H1 (cell line): Measurements from ENCODE around the gene NSUN2. TPM values are rescaled to one million over a fixed set of nuclear protein-coding genes. Genes with fewer than 3 reads are reported as not detected.

ENCODE experiments used
- CTCF ChIA-PET: fragments of 300-600 bp; sonication (Branson Sonifier 250); formaldehyde crosslinking; loops from one replicate; lab custom pipeline; 2021; ENCODE audit not compliant: partially characterized antibody; lab: Charles Lee
- POLR2A ChIA-PET: fragments of 300-600 bp; sonication (Branson Sonifier 250); formaldehyde crosslinking; loops from one replicate; lab custom pipeline; 2021; ENCODE audit warnings: inconsistent platforms; ENCODE audit not compliant: partially characterized antibody; lab: Charles Lee
- DNase-seq, 2 experiments: peaks; one replicate each; pipeline versions ENCODE4 v3.0.0 to v3.0.0-alpha.2; 2010 to 2022; ENCODE audit warnings: low spot score in 2 of 2, low read depth in 1 of 2, mixed read lengths in 1 of 2
- FAIRE-seq: peaks from 2 replicates; lab custom pipeline; 2011; peaks lifted over from hg19 to GRCh38; lab: Jason Lieb, UNC
- H2AFZ ChIP-seq: 2 replicates; pipeline ENCODE4 v1.8.1; 2012; ENCODE audit warnings: low read length, inconsistent platforms
- H2AK5ac ChIP-seq: 2 replicates; pipeline ENCODE4 v1.6.1; 2013; ENCODE audit warnings: low read depth, low read length
- H2BK120ac ChIP-seq: replicated peaks from 2 replicates; pipeline ENCODE3; 2013; ENCODE audit warnings: low read depth, low read length, inconsistent platforms
- H2BK12ac ChIP-seq: 2 replicates; pipeline ENCODE4 v1.6.1; 2013; ENCODE audit warnings: low read depth, low read length
- H2BK15ac ChIP-seq: 2 replicates; pipeline ENCODE4 v1.6.1; 2013; ENCODE audit warnings: low read length
- H2BK20ac ChIP-seq: 2 replicates; pipeline ENCODE4 v1.6.1; 2013; ENCODE audit warnings: low read length
- H2BK5ac ChIP-seq: 2 replicates; pipeline ENCODE4 v1.6.1; 2013; ENCODE audit warnings: low read depth, low read length
- H3K14ac ChIP-seq: 2 replicates; pipeline ENCODE4 v1.6.1; 2013; ENCODE audit warnings: inconsistent platforms; ENCODE audit not compliant: insufficient read length
- H3K18ac ChIP-seq: 2 replicates; pipeline ENCODE4 v1.6.1; 2013; ENCODE audit warnings: low read length; ENCODE audit errors: extremely low read depth
- H3K23ac ChIP-seq: 2 replicates; pipeline ENCODE4 v1.6.1; 2013; ENCODE audit warnings: inconsistent platforms; ENCODE audit not compliant: insufficient read length
- H3K23me2 ChIP-seq: 2 replicates; pipeline ENCODE4 v1.6.1; 2013; ENCODE audit warnings: low read depth, low read length
- H3K27ac ChIP-seq: 2 replicates; pipeline ENCODE4 v1.6.1; 2011; ENCODE audit warnings: low read depth, low read length, inconsistent platforms
- H3K27me3 ChIP-seq, 4 experiments: replicated peaks in 1 of 4; 1 replicate in 1 of 4; 2 replicates in 3 of 4; pipeline versions ENCODE4 v1.6.1 to v1.8.1; 2011 to 2013; ENCODE audit warnings: low read length in 3 of 4, mild to moderate bottlenecking in 3 of 4, inconsistent platforms in 2 of 4, mixed read lengths in 2 of 4, moderate library complexity in 1 of 4; ENCODE audit not compliant: control insufficient read depth in 3 of 4, insufficient read depth in 3 of 4; ENCODE audit errors: extremely low read depth in 1 of 4
- H3K36me3 ChIP-seq, 4 experiments: 2 replicates each; pipeline versions ENCODE4 v1.6.1 to v1.8.1; 2011 to 2013; ENCODE audit warnings: mild to moderate bottlenecking in 4 of 4, low read length in 3 of 4, moderate library complexity in 2 of 4, control low read depth in 1 of 4, inconsistent platforms in 1 of 4; ENCODE audit not compliant: insufficient read depth in 4 of 4, control insufficient read depth in 2 of 4
- H3K4ac ChIP-seq: replicated peaks from 2 replicates; pipeline ENCODE3; 2013; ENCODE audit warnings: low read length, low read depth, mixed read lengths, inconsistent platforms; ENCODE audit not compliant: insufficient read length
- H3K4me1 ChIP-seq, 4 experiments: replicated peaks in 1 of 4; 1 replicate in 1 of 4; 2 replicates in 3 of 4; pipeline versions ENCODE4 v1.6.1 to v1.8.1; 2011 to 2013; ENCODE audit warnings: low read length in 3 of 4, inconsistent platforms in 2 of 4, mixed read lengths in 1 of 4; ENCODE audit not compliant: insufficient read depth in 4 of 4, control insufficient read depth in 3 of 4
- H3K4me2 ChIP-seq, 2 experiments: 2 replicates each; pipeline versions ENCODE4 v1.6.1 to v1.8.1; 2011 to 2013; ENCODE audit warnings: low read depth in 2 of 2, low read length in 2 of 2, control low read depth in 1 of 2, inconsistent platforms in 1 of 2, mild to moderate bottlenecking in 1 of 2; ENCODE audit not compliant: insufficient read depth in 1 of 2
- H3K4me3 ChIP-seq, 4 experiments: fragments of 200-600, 300-600 bp in 1 of 4; sonication (generic), shearing (Covaris generic), sonication (Bioruptor Twin) in 1 of 4; 2 replicates each; pipeline versions ENCODE4 v1.5.1 to v1.8.1; 2011 to 2016; ENCODE audit warnings: low read length in 4 of 4, low read depth in 3 of 4, control low read depth in 2 of 4, inconsistent platforms in 2 of 4, mild to moderate bottlenecking in 2 of 4, mixed read lengths in 1 of 4, moderate library complexity in 1 of 4; ENCODE audit not compliant: insufficient read depth in 2 of 4; ENCODE audit errors: extremely low read depth in 1 of 4
- H3K56ac ChIP-seq: replicated peaks from 2 replicates; pipeline ENCODE3; 2013; ENCODE audit warnings: low read depth, mild to moderate bottlenecking, mixed read lengths, low read length, inconsistent platforms; ENCODE audit not compliant: insufficient read length
- H3K79me1 ChIP-seq: 2 replicates; pipeline ENCODE4 v1.6.1; 2013; ENCODE audit warnings: low read depth, low read length, control low read depth
- H3K79me2 ChIP-seq, 2 experiments: 2 replicates each; pipeline versions ENCODE4 v1.6.1 to v1.8.1; 2012 to 2013; ENCODE audit warnings: low read length in 2 of 2, mild to moderate bottlenecking in 2 of 2, inconsistent platforms in 1 of 2; ENCODE audit not compliant: insufficient read depth in 2 of 2, control insufficient read depth in 1 of 2
- H3K9ac ChIP-seq, 4 experiments: replicated peaks in 1 of 4; 1 replicate in 1 of 4; 2 replicates in 3 of 4; pipeline versions ENCODE4 v1.6.1 to v1.8.1; 2011 to 2013; ENCODE audit warnings: low read depth in 3 of 4, low read length in 3 of 4, control low read depth in 2 of 4, mild to moderate bottlenecking in 2 of 4, moderate library complexity in 2 of 4, inconsistent platforms in 1 of 4; ENCODE audit errors: extremely low read depth in 1 of 4
- H3K9me3 ChIP-seq, 2 experiments: 2 replicates each; pipeline versions ENCODE4 v1.6.1 to v1.8.1; 2012 to 2013; ENCODE audit warnings: mild to moderate bottlenecking in 2 of 2, moderate library complexity in 2 of 2, control low read depth in 1 of 2, inconsistent platforms in 1 of 2, low read depth in 1 of 2, low read length in 1 of 2, mixed read lengths in 1 of 2; ENCODE audit not compliant: insufficient read depth in 2 of 2
- H4K20me1 ChIP-seq, 2 experiments: replicated peaks in 1 of 2; 2 replicates each; pipeline versions ENCODE3 to v1.8.1; 2011 to 2013; ENCODE audit warnings: inconsistent platforms in 2 of 2, low read length in 2 of 2, mild to moderate bottlenecking in 1 of 2; ENCODE audit not compliant: insufficient read depth in 2 of 2, control insufficient read depth in 1 of 2
- H4K5ac ChIP-seq: 2 replicates; pipeline ENCODE4 v1.6.1; 2013; ENCODE audit warnings: low read length, low read depth, mixed read lengths, inconsistent platforms; ENCODE audit not compliant: insufficient read length
- H4K8ac ChIP-seq: 2 replicates; pipeline ENCODE4 v1.8.0; 2013; ENCODE audit warnings: mild to moderate bottlenecking, moderate library complexity, low read length, inconsistent platforms; ENCODE audit not compliant: insufficient read depth; ENCODE audit errors: extremely low read depth
- H4K91ac ChIP-seq: replicated peaks from 2 replicates; pipeline ENCODE3; 2013; ENCODE audit warnings: low read length, mixed read lengths, inconsistent platforms; ENCODE audit not compliant: insufficient read length
- CBX8 ChIP-seq: fragments of 300-800, 300-1000 bp; sonication (generic); IDR thresholded peaks from 2 replicates; pipeline ENCODE4 v1.7.1; 2016; ENCODE audit warnings: low read depth, low read length, borderline replicate concordance
- RAD21 ChIP-seq, 2 experiments: IDR thresholded peaks in 1 of 2; conservative IDR thresholded peaks in 1 of 2; 2 replicates each; pipeline ENCODE4 v1.6.1; 2011; ENCODE audit warnings: low read depth in 2 of 2, low read length in 2 of 2, improper control_type of control experiment in 1 of 2, inconsistent platforms in 1 of 2, mild to moderate bottlenecking in 1 of 2, moderate library complexity in 1 of 2
- WGBS, 2 experiments: shearing (Covaris generic) in 1 of 2; methylation state at CpG; one replicate each; pipeline versions ENCODE4 v1.1.6 to v1.1.7; 2013 to 2015; ENCODE audit warnings: low lambda C conversion rate in 2 of 2, mixed read lengths in 2 of 2, inconsistent platforms in 1 of 2, low coverage in 1 of 2, missing lambda C conversion rate in 1 of 2; ENCODE audit not compliant: insufficient replicate concordance in 2 of 2, insufficient coverage in 1 of 2, insufficient read length in 1 of 2; ENCODE audit errors: extremely low coverage in 1 of 2, missing lambda C conversion rate in 1 of 2; 5-methylcytosine and 5-hydroxymethylcytosine counted together
- polyA plus RNA-seq, 7 experiments: library from polyadenylated mRNA; depleted of rRNA in 3 of 7; stranded (reverse) in 5 of 7; unstranded in 2 of 7; fragments of >200 nt in 5 of 7; fragments of 200-250 nt in 2 of 7; gene quantifications; 1 replicate in 5 of 7; 2 replicates in 1 of 7; 4 replicates in 1 of 7; pipeline versions ENCODE4 v1.2.1 to v1.2.3, GENCODE V29; 2011 to 2013; ENCODE audit warnings: missing spikeins in 2 of 7, mixed read lengths in 2 of 7
- total RNA-seq: library from RNA; stranded (reverse); fragmentation: NEBNext Ultra II Directional; extraction: Animal tissue kit (Norgen Biotek cat#: 25700); gene quantifications from 2 replicates; pipeline ENCODE4 v1.2.1, GENCODE V29; 2021

Gene NSUN2
- total and polyA plus RNA-seq, 2 of the 8 experiments (the other 6 are each of a cell fraction or from before 2014, with no cell fraction given), result 47.3 to 94.7 TPM

GRCh38 chr5:6649186-6649585 lies 16.3 kb upstream of the NSUN2 start:
- peaks cover 0 to 3% of the 10 kb centered on the region in 2 experiments for H4K20me1 ChIP-seq
- H3K9ac ChIP-seq, result no peak overlapping the region
- H3K56ac ChIP-seq, result no peak overlapping the region
- no peak overlapping the region for H4K91ac ChIP-seq
- H3K4me3 ChIP-seq, result no peak overlapping the region
- no peak overlapping the region for H2BK120ac ChIP-seq
- FAIRE-seq, result no peak
- H4K5ac ChIP-seq, result no peak overlapping the region
- no peak overlapping the region for H3K4ac ChIP-seq
- peaks cover 0 to 5% (median 2%) of the 10 kb centered on the region in 4 experiments; a peak in 3 of 8 replicates for H3K36me3 ChIP-seq
- TF ChIP-seq CBX8, result no peak
- TF ChIP-seq RAD21 (IDR thresholded peaks at IDR 0.05 in 1 of 2, conservative IDR thresholded peaks at IDR 0.05 in 1 of 2; ENCODE audit: low read depth in 2 of 2, low read length in 2 of 2), result 0 out of 4 replicates have a peak, but pooled peaks of 1 of the 2 experiments have one; percentile 5
- TF ChIP-seq, all 59 proteins: peak for 1
- no peak overlapping the region for H3K27ac ChIP-seq
- peaks cover 6% of the 10 kb centered on the region; the same call in 1 of the 2 replicates for H3K79me1 ChIP-seq
- peak in 1 of 2 experiments; percentile 25 for DNase-seq
- H3K18ac ChIP-seq, result no peak overlapping the region
- H2AK5ac ChIP-seq, result peak overlapping the region; percentile 90; the same call in 1 of the 2 replicates
- ChIA-PET POLR2A (interaction anchor here (1.1 to 1.4 kb wide), 4 partner anchors 9 to 17 kb away, joined by 3 to 9 read pairs (median 4); partner anchors contain the start of gene NSUN2), CTCF (interaction anchor here (1.3 kb wide), 2 partner anchors 12 to 35 kb away, joined by 3 to 6 read pairs; no protein-coding TSS in a partner anchor)
- H3K4me1 ChIP-seq, result peaks cover 0 to 8% (median 0%) of the 10 kb centered on the region in 4 experiments; a peak in 2 of 7 replicates
- H2BK15ac ChIP-seq, result no peak overlapping the region
- H4K8ac ChIP-seq, result no peak overlapping the region; the same call in 1 of the 2 replicates
- 68% methylated on average over 8 of the region's 10 CpGs; no CpG with 5 or more reads in 1 of the 2 experiments for WGBS, 2 experiments
- H3K9me3 ChIP-seq, result no peaks in the 10 kb centered on the region
- no peak overlapping the region for H3K14ac ChIP-seq
- no peaks in the 10 kb centered on the region for H3K23me2 ChIP-seq
- 0 out of 2 replicates have a peak overlapping the region, but pooled peaks have one; percentile 30 for H2BK5ac ChIP-seq
- H2BK20ac ChIP-seq, result no peak overlapping the region
- no peak overlapping the region for H3K23ac ChIP-seq
- peak overlapping the region; percentile 37 to 41; a peak in 3 of 4 replicates for H3K4me2 ChIP-seq
- H3K79me2 ChIP-seq, result peaks cover 0 to 15% of the 10 kb centered on the region in 2 experiments; a peak in 2 of 4 replicates
- H2BK12ac ChIP-seq, result no peak overlapping the region
- H2AFZ ChIP-seq, result no peak overlapping the region
- H3K27me3 ChIP-seq, result no peaks in the 10 kb centered on the region
